HepG2 (cell line): ENCODE measurements around the gene PLA2G2A. TPM values are rescaled to one million over a fixed set of nuclear protein-coding genes. Genes with fewer than 3 reads are reported as not detected.

Experiments
- AGO2 ChIP-seq: fragments of 200-400 bp; formaldehyde crosslinking; optimal IDR thresholded peaks from 2 replicates; pipeline ENCODE3; 2017; ENCODE audit warnings: mild to moderate bottlenecking, low read depth, low read length, moderate library complexity
- HOXA7 ChIP-seq: sonication (generic); formaldehyde crosslinking; IDR thresholded peaks from 2 replicates; pipeline ENCODE4 v1.8.1; 2022; ENCODE audit warnings: mild to moderate bottlenecking, missing genetic modification reagents, moderate library complexity
- KDM2A ChIP-seq: sonication (generic); formaldehyde crosslinking; IDR thresholded peaks from 2 replicates; pipeline ENCODE4 v1.4.0; 2020; ENCODE audit warnings: low read depth, missing genetic modification reagents, borderline replicate concordance
- KDM6A ChIP-seq: IDR thresholded peaks from 2 replicates; pipeline ENCODE4 v1.6.1; 2016; ENCODE audit warnings: low read depth
- KLF11 ChIP-seq: IDR thresholded peaks from 2 replicates; pipeline ENCODE4 v1.6.1; 2016; ENCODE audit warnings: missing compliant biosample characterization
- KLF15 ChIP-seq: sonication (generic); formaldehyde crosslinking; IDR thresholded peaks from 2 replicates; pipeline ENCODE4 v1.8.1; 2023; ENCODE audit warnings: borderline replicate concordance, mild to moderate bottlenecking, inconsistent platforms, missing genetic modification reagents, mixed read lengths
- MED8 ChIP-seq: sonication (generic); formaldehyde crosslinking; IDR thresholded peaks from 2 replicates; pipeline ENCODE4 v1.8.1; 2023; ENCODE audit warnings: mild to moderate bottlenecking, missing genetic modification reagents; ENCODE audit not compliant: insufficient replicate concordance
- MTF2 ChIP-seq: sonication (generic); formaldehyde crosslinking; IDR thresholded peaks from 2 replicates; pipeline ENCODE4 v1.5.0; 2020; ENCODE audit warnings: missing genetic modification reagents, borderline replicate concordance
- NR2F1 ChIP-seq, 2 experiments: fragments of 450-650 bp in 1 of 2; formaldehyde crosslinking in 1 of 2; IDR thresholded peaks; 2 replicates each; pipeline versions ENCODE4 v1.5.0 to v1.6.1; 2016 to 2020; ENCODE audit warnings: mild to moderate bottlenecking in 1 of 2, missing compliant biosample characterization in 1 of 2, missing genetic modification reagents in 1 of 2, moderate library complexity in 1 of 2
- POGZ ChIP-seq: sonication (generic); formaldehyde crosslinking; IDR thresholded peaks from 2 replicates; pipeline ENCODE4 v1.4.0; 2020; ENCODE audit warnings: mild to moderate bottlenecking, missing genetic modification reagents
- TCF12 ChIP-seq, 2 experiments: fragments of 450-650 bp in 1 of 2; sonication (generic) in 1 of 2; formaldehyde crosslinking in 1 of 2; IDR thresholded peaks; 2 replicates each; pipeline versions ENCODE4 v1.6.1 to v1.8.0; 2017 to 2022; ENCODE audit warnings: antibody characterized with exemption in 1 of 2, mild to moderate bottlenecking in 1 of 2, missing genetic modification reagents in 1 of 2, moderate library complexity in 1 of 2
- TCF7 ChIP-seq: sonication (generic); IDR thresholded peaks from 2 replicates; pipeline ENCODE4 v1.6.1; 2016; ENCODE audit warnings: antibody characterized with exemption, low read depth
- TP53 ChIP-seq: sonication (generic); formaldehyde crosslinking; conservative IDR thresholded peaks from 2 replicates; pipeline ENCODE4 v1.4.0; 2020; ENCODE audit warnings: missing genetic modification reagents
- YY1 ChIP-seq: IDR thresholded peaks from 2 replicates; pipeline ENCODE4 v1.6.1; 2011; ENCODE audit warnings: low read length, low read depth, moderate library complexity, mild to moderate bottlenecking; ENCODE audit not compliant: insufficient read depth, insufficient replicate concordance
- ZFP82 ChIP-seq: sonication (generic); formaldehyde crosslinking; IDR thresholded peaks from 2 replicates; pipeline ENCODE4 v1.5.1; 2020; ENCODE audit warnings: mild to moderate bottlenecking, missing genetic modification reagents, borderline replicate concordance
- ZNF12 ChIP-seq: sonication (generic); formaldehyde crosslinking; IDR thresholded peaks from 2 replicates; pipeline ENCODE4 v1.5.0; 2020; ENCODE audit warnings: missing genetic modification reagents
- ZNF264 ChIP-seq: sonication (generic); formaldehyde crosslinking; IDR thresholded peaks from 2 replicates; pipeline ENCODE4 v1.4.0; 2020; ENCODE audit warnings: missing genetic modification reagents
- ZNF446 ChIP-seq: sonication (generic); formaldehyde crosslinking; IDR thresholded peaks from 2 replicates; pipeline ENCODE4 v1.5.0; 2020; ENCODE audit warnings: mild to moderate bottlenecking, missing genetic modification reagents
- ZNF460 ChIP-seq: sonication (generic); formaldehyde crosslinking; IDR thresholded peaks from 2 replicates; pipeline ENCODE4 v1.5.1; 2020; ENCODE audit warnings: missing genetic modification reagents, mild to moderate bottlenecking, borderline replicate concordance
- ZSCAN30 ChIP-seq: sonication (generic); formaldehyde crosslinking; IDR thresholded peaks from 2 replicates; pipeline ENCODE4 v1.5.0; 2020; ENCODE audit warnings: mild to moderate bottlenecking, missing genetic modification reagents
- polyA plus RNA-seq, 8 experiments: library from polyadenylated mRNA; depleted of rRNA in 3 of 8; stranded (reverse) in 7 of 8; unstranded in 1 of 8; fragments of >200 nt; fragmentation: Illumina TruSeq in 4 of 8; extraction: Trizol in 4 of 8; gene quantifications; 2 replicates each; pipeline versions ENCODE4 v1.2.1 to v1.2.3, GENCODE V29; 2011 to 2016; ENCODE audit warnings: low read depth in 4 of 8, missing spikeins in 1 of 8, mixed read lengths in 1 of 8; ENCODE audit not compliant: insufficient read depth in 1 of 8
- total RNA-seq, 5 experiments: library from RNA; depleted of rRNA; stranded (reverse); fragments of >200 nt; fragmentation: Illumina TruSeq; extraction: Trizol; gene quantifications; 2 replicates each; pipeline ENCODE4 v1.2.3, GENCODE V29; 2016; ENCODE audit warnings: low read depth in 1 of 5
- TF ChIP-seq, protein P1 (sequence below): sonication (generic); formaldehyde crosslinking; IDR thresholded peaks from 2 replicates; pipeline ENCODE4 v1.8.0; 2022; ENCODE audit warnings: missing genetic modification reagents, low read depth, mild to moderate bottlenecking, borderline replicate concordance
- TF ChIP-seq, protein P2 (sequence below), 2 experiments: IDR thresholded peaks; 2 replicates each; pipeline ENCODE4 v1.6.1; 2011 to 2012; ENCODE audit warnings: low read length in 2 of 2, borderline replicate concordance in 1 of 2, low read depth in 1 of 2, mild to moderate bottlenecking in 1 of 2, moderate library complexity in 1 of 2
- TF ChIP-seq, protein P3 (sequence below): sonication (generic); formaldehyde crosslinking; IDR thresholded peaks from 2 replicates; pipeline ENCODE4 v1.4.0; 2020; ENCODE audit warnings: missing genetic modification reagents, mild to moderate bottlenecking, borderline replicate concordance

PLA2G2A gene
- total and polyA plus RNA-seq, 2 of the 13 experiments (the other 11 are each of a cell fraction or from before 2014, with no cell fraction given): 0.35 to 30.3 TPM

DNA sequence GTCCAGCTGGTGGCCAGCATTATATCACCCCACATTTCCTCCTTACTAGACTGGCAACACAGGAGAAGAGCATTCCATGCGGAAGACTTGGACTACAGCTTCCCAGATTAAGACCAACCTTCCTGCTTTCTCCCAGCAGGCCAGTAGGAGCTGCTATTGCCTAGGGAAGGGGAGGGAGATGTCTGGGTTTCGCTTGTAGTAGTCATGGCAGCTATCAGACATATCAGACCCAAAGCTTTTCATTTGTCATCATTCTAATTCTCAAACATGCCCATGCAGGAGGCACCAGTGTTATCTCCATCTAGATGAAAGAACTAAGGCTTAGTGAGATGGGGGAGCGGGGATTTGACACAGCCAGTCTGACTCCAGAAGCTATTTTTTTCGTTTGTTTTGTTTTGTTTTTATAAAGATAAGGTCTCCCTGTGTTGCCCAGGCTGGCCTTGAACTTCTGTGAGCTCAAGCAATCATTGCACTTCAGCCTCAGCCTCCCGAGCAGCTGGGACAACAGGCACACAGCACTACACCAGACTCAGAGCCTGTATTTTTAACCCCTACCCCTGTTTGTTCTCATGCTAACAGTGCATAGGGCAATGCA is 4.5 kb downstream of the PLA2G2A start (continued):
- TF ChIP-seq, protein P1, sequence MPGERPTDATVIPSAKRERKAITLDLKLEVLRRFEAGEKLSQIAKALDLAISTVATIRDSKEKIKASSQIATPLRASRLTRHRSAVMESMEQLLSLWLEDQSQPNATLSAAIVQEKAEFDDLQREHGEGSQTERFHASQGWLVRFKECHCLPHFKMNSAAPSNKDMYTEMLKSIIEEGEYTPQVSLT: no peak
- TF ChIP-seq, protein P2, sequence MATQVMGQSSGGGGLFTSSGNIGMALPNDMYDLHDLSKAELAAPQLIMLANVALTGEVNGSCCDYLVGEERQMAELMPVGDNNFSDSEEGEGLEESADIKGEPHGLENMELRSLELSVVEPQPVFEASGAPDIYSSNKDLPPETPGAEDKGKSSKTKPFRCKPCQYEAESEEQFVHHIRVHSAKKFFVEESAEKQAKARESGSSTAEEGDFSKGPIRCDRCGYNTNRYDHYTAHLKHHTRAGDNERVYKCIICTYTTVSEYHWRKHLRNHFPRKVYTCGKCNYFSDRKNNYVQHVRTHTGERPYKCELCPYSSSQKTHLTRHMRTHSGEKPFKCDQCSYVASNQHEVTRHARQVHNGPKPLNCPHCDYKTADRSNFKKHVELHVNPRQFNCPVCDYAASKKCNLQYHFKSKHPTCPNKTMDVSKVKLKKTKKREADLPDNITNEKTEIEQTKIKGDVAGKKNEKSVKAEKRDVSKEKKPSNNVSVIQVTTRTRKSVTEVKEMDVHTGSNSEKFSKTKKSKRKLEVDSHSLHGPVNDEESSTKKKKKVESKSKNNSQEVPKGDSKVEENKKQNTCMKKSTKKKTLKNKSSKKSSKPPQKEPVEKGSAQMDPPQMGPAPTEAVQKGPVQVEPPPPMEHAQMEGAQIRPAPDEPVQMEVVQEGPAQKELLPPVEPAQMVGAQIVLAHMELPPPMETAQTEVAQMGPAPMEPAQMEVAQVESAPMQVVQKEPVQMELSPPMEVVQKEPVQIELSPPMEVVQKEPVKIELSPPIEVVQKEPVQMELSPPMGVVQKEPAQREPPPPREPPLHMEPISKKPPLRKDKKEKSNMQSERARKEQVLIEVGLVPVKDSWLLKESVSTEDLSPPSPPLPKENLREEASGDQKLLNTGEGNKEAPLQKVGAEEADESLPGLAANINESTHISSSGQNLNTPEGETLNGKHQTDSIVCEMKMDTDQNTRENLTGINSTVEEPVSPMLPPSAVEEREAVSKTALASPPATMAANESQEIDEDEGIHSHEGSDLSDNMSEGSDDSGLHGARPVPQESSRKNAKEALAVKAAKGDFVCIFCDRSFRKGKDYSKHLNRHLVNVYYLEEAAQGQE (IDR thresholded peaks at IDR 0.05; ENCODE audit: borderline replicate concordance in 1 of 2, low read depth in 1 of 2, low read length in 2 of 2): no peak
- TF ChIP-seq ZSCAN30: no peak
- TF ChIP-seq TCF12 (IDR thresholded peaks at IDR 0.05): no peak
- TF ChIP-seq TCF12 (CRISPR knock-in tag; IDR thresholded peaks at IDR 0.05): no peak
- TF ChIP-seq KLF15 (CRISPR knock-in tag): no peak
- TF ChIP-seq TP53: no peak
- peak; percentile 16; the same call in 1 of the 2 replicates for TF ChIP-seq ZNF460 (CRISPR knock-in tag)
- no peak for TF ChIP-seq MED8 (CRISPR knock-in tag)
- TF ChIP-seq ZNF446 (CRISPR knock-in tag): no peak
- TF ChIP-seq ZFP82 (CRISPR knock-in tag): no peak
- peak; percentile 82 for TF ChIP-seq TCF7
- no peak for TF ChIP-seq HOXA7
- TF ChIP-seq KDM2A: peak; percentile 38; the same call in 1 of the 2 replicates
- TF ChIP-seq ZNF12 (CRISPR knock-in tag): no peak
- TF ChIP-seq MTF2: 0 out of 2 replicates have a peak, but pooled peaks have one; percentile 75
- TF ChIP-seq KLF11 (CRISPR knock-in tag): peak; percentile 45
- TF ChIP-seq, protein P3, sequence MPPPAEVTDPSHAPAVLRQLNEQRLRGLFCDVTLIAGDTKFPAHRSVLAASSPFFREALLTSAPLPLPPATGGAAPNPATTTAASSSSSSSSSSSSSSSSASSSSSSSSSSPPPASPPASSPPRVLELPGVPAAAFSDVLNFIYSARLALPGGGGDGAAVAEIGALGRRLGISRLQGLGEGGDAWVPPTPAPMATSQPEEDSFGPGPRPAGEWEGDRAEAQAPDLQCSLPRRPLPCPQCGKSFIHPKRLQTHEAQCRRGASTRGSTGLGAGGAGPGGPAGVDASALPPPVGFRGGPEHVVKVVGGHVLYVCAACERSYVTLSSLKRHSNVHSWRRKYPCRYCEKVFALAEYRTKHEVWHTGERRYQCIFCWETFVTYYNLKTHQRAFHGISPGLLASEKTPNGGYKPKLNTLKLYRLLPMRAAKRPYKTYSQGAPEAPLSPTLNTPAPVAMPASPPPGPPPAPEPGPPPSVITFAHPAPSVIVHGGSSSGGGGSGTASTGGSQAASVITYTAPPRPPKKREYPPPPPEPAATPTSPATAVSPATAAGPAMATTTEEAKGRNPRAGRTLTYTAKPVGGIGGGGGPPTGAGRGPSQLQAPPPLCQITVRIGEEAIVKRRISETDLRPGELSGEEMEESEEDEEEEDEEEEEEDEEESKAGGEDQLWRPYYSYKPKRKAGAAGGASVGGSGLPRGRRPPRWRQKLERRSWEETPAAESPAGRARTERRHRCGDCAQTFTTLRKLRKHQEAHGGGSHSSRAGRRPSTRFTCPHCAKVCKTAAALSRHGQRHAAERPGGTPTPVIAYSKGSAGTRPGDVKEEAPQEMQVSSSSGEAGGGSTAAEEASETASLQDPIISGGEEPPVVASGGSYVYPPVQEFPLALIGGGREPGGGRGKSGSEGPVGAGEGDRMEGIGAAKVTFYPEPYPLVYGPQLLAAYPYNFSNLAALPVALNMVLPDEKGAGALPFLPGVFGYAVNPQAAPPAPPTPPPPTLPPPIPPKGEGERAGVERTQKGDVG (CRISPR knock-in tag): no peak
- TF ChIP-seq ZNF264: 0 out of 2 replicates have a peak, but pooled peaks have one; percentile 44
- peak in 1 of 2 experiments; percentile 61; a peak in 2 of 4 replicates for TF ChIP-seq NR2F1 (CRISPR knock-in tag; IDR thresholded peaks at IDR 0.05)
- TF ChIP-seq YY1: no peak
- no peak for TF ChIP-seq POGZ
- TF ChIP-seq AGO2: no peak
- no peak for TF ChIP-seq KDM6A
